Measurements from ENCODE around the gene SLC4A1. TPM values are rescaled to one million over a fixed set of nuclear protein-coding genes. Genes with fewer than 3 reads are reported as not detected.

SLC4A1 gene
- total and polyA plus RNA-seq, 2 experiments from 2014 or later: not detected

GRCh38 chr17:44233582-44233981, 34.4 kb downstream of the SLC4A1 start (continued):
- TF ChIP-seq, protein P1, sequence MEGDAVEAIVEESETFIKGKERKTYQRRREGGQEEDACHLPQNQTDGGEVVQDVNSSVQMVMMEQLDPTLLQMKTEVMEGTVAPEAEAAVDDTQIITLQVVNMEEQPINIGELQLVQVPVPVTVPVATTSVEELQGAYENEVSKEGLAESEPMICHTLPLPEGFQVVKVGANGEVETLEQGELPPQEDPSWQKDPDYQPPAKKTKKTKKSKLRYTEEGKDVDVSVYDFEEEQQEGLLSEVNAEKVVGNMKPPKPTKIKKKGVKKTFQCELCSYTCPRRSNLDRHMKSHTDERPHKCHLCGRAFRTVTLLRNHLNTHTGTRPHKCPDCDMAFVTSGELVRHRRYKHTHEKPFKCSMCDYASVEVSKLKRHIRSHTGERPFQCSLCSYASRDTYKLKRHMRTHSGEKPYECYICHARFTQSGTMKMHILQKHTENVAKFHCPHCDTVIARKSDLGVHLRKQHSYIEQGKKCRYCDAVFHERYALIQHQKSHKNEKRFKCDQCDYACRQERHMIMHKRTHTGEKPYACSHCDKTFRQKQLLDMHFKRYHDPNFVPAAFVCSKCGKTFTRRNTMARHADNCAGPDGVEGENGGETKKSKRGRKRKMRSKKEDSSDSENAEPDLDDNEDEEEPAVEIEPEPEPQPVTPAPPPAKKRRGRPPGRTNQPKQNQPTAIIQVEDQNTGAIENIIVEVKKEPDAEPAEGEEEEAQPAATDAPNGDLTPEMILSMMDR (conservative IDR thresholded peaks at IDR 0.05; ENCODE audit: low read depth in 2 of 2): no peak
- TF ChIP-seq ZNF462 (CRISPR knock-in tag; IDR thresholded peaks at IDR 0.05) (no peak), JUNB (IDR thresholded peaks at IDR 0.05; ENCODE audit: unreplicated experiment) (no peak)

DNA sequence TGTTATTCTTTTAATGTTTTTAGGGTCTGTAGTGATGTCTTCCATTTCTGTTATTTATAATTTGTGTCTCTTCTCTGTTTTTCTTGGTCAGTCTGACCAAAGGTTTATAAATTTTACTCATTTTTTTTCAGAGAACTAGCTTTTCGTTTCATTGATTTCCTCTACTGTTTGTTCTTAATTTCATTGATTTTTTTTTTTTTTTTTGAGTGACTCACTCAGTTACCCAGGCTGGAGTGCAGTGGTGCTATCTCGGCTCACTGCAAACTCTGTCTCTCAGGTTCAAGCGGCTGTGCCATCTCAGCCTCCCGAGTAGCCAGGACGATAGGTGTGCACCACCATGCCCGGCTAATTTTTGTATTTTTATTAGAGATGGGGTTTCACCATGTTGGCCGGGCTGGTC, 35.9 kb downstream of the SLC4A1 start:
- H3K4me2 ChIP-seq: no peak overlapping the region
- no peaks in the 10 kb centered on the region for H4K20me1 ChIP-seq (replicated peaks; ENCODE audit: insufficient read depth)
- no peaks in the 10 kb centered on the region for H3K27me3 ChIP-seq (ENCODE audit: insufficient read depth)
- DNase-seq (ENCODE audit: low spot score): no peak
- no peaks in the 10 kb centered on the region for H3K4me1 ChIP-seq (ENCODE audit: insufficient read depth)
- no peaks in the 10 kb centered on the region for H3K36me3 ChIP-seq (ENCODE audit: insufficient read depth)
- no peak overlapping the region for H3K27ac ChIP-seq (ENCODE audit: low read depth)
- Mint-ChIP-seq H3K27me3 (ENCODE audit: insufficient read depth, low read depth, poor library complexity) (peaks cover 16% of the 10 kb centered on the region), H3K4me1 (no peaks in the 10 kb centered on the region), H3K4me3 (no peak overlapping the region; the same call in 2 of the 3 replicates), H3K36me3 (ENCODE audit: low read depth) (peaks cover 6% of the 10 kb centered on the region; the same call in 1 of the 3 replicates), H3K27ac (no peak overlapping the region), H3K9me3 (peaks cover 7% of the 10 kb centered on the region; the same call in 2 of the 3 replicates)
- H3K79me2 ChIP-seq (replicated peaks; ENCODE audit: insufficient read depth): no peaks in the 10 kb centered on the region
- no peaks in the 10 kb centered on the region for H3K9me2 ChIP-seq (ENCODE audit: insufficient read depth)
- H3F3A ChIP-seq (replicated peaks; ENCODE audit: low read depth): no peaks in the 10 kb centered on the region
- H3K4me3 ChIP-seq: no peak overlapping the region
- H2AFZ ChIP-seq: no peak overlapping the region
- no peak for ATAC-seq
- TF ChIP-seq EZH2 (IDR thresholded peaks at IDR 0.05; ENCODE audit: low read depth, unreplicated experiment): no peak
- no peak for TF ChIP-seq ZNF331 (CRISPR knock-in tag; IDR thresholded peaks at IDR 0.05; ENCODE audit: low read depth)
- no peak for TF ChIP-seq CREB1 (CRISPR knock-in tag; IDR thresholded peaks at IDR 0.05; ENCODE audit: low read depth)
- TF ChIP-seq EZH2phosphoT487 (IDR thresholded peaks at IDR 0.05; ENCODE audit: unreplicated experiment): no peak
- no peak for TF ChIP-seq POLR2AphosphoS5 (IDR thresholded peaks at IDR 0.05; ENCODE audit: low read depth)
- TF ChIP-seq ZNF462 (CRISPR knock-in tag; IDR thresholded peaks at IDR 0.05): no peak

All from GM23338 (cell line).